Measurements from ENCODE around the gene SHMT2.

Gene SHMT2

GRCh38 chr12:57216014-57216911 is 13.2 kb upstream of the SHMT2 start, which contains the start of gene NXPH4:
Gene NXPH4, plus strand, starts transcription at chr12:57216794. Its CDS starts 176 bp downstream, at chr12:57216970.
- DNase-seq: peak; percentile 66

GRCh38 chr12:57216921-57217879 is 12.3 kb upstream of the SHMT2 start:
- DNase-seq: no peak

GRCh38 chr12:57218030-57218853 is 11.3 kb upstream of the SHMT2 start:
- no peak for DNase-seq

- no peak for DNase-seq
These were observed 10.1 kb upstream of the SHMT2 start for GRCh38 chr12:57219205-57219992.

- DNase-seq: no peak
These were observed 9.3 kb upstream of the SHMT2 start for GRCh38 chr12:57219993-57220754.

GRCh38 chr12:57220770-57221168 is 8.7 kb upstream of the SHMT2 start:
- no peak for DNase-seq

- no peak for DNase-seq
These were observed 8.2 kb upstream of the SHMT2 start for GRCh38 chr12:57221169-57221917.

GRCh38 chr12:57222286-57223190 is 7.0 kb upstream of the SHMT2 start:
- no peak for DNase-seq

- no peak for DNase-seq
These were observed 6.0 kb upstream of the SHMT2 start for GRCh38 chr12:57223191-57224165.

GRCh38 chr12:57224278-57224972 is 5.1 kb upstream of the SHMT2 start:
- no peak for DNase-seq

GRCh38 chr12:57224973-57225679 is 4.4 kb upstream of the SHMT2 start:
- DNase-seq: peak; percentile 88

- DNase-seq: no peak
These were observed 3.8 kb upstream of the SHMT2 start for GRCh38 chr12:57225680-57226210.

GRCh38 chr12:57226588-57227314 is 2.8 kb upstream of the SHMT2 start:
- no peak for DNase-seq

- DNase-seq: no peak
These were observed 2.0 kb upstream of the SHMT2 start for GRCh38 chr12:57227315-57228115.
